ENCODE data around the gene ACOX3. TPM values are rescaled to one million over a fixed set of nuclear protein-coding genes. Genes with fewer than 3 reads are reported as not detected.

The ACOX3 gene
- total RNA-seq, 1 donor from 2014 or later = 74.5 TPM

DNA sequence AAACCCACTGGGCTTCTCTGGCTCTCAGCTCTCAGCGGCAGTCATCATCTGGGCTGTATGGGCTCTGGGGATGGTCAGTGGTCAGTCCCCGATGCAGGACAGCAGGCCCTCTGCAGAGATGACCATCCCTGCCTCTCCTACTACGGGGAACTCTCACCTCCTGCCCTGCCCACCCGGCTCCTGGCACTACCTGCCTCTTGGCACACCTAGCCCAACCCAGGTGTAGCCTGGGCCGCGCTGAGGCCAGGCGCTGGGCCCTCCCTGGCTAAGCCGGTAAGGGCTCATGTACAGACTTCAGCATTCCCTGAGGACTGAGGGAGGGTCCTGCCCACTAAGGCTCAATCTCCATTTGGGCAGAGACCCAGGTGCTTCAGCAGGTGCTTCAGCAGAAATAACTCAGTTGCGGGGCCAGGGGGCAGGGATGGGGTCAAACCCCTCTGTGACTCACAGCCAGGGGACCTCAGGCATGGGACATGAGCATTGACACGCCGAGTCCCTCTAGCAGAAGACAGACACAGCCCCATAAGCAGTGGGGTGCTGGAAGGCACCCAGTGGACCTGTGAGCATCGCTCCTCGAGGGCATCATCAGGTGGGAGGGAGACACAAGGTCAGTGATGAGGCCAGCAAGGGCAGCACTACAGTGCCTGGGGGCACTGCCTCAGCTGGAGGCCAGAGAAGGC lies 71.0 kb downstream of the ACOX3 start:
- H3K4me3 ChIP-seq = no peak overlapping the region
- no peak for DNase-seq (ENCODE audit: low spot score in 2 of 2)
- no peaks in the 10 kb centered on the region for H3K4me1 ChIP-seq
- no peak overlapping the region for H3K27ac ChIP-seq
- TF ChIP-seq, protein P1, sequence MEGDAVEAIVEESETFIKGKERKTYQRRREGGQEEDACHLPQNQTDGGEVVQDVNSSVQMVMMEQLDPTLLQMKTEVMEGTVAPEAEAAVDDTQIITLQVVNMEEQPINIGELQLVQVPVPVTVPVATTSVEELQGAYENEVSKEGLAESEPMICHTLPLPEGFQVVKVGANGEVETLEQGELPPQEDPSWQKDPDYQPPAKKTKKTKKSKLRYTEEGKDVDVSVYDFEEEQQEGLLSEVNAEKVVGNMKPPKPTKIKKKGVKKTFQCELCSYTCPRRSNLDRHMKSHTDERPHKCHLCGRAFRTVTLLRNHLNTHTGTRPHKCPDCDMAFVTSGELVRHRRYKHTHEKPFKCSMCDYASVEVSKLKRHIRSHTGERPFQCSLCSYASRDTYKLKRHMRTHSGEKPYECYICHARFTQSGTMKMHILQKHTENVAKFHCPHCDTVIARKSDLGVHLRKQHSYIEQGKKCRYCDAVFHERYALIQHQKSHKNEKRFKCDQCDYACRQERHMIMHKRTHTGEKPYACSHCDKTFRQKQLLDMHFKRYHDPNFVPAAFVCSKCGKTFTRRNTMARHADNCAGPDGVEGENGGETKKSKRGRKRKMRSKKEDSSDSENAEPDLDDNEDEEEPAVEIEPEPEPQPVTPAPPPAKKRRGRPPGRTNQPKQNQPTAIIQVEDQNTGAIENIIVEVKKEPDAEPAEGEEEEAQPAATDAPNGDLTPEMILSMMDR (IDR thresholded peaks at IDR 0.05) = no peak
- intact Hi-C loops (cut with DNase I) = no loop called here
- no peaks in the 10 kb centered on the region for H3K27me3 ChIP-seq
- H3K36me3 ChIP-seq = peaks cover 36 to 71% of the 10 kb centered on the region in 2 donors
- no peaks in the 10 kb centered on the region for H3K9me3 ChIP-seq

DNA sequence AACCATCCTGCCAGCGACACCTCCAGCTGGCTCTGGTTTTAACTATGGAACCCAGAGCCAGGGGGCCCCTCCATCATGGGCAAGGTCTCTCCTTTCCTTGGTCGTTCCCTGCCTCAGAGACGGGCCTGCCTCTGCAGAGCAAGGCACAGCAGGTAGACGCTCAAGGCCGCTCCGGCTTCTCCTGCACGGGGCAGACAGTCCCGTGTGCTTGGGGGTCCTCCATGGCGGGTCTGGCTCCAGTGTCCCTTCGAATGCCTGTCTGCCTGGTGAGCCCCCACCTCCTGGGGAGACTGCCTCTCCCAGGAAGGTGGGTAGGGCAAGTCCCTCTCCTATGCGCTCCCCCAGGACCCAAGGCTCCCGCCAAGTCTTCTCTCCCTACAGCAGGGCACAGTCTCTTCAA lies 71.5 kb downstream of the ACOX3 start:
- H3K27me3 ChIP-seq = no peaks in the 10 kb centered on the region
- intact Hi-C loops (cut with DNase I) = no loop called here
- H3K9me3 ChIP-seq = no peaks in the 10 kb centered on the region
- no peak for DNase-seq (ENCODE audit: low spot score in 2 of 2)
- H3K27ac ChIP-seq = no peak overlapping the region
- H3K4me1 ChIP-seq = no peaks in the 10 kb centered on the region
- TF ChIP-seq, protein P1 (IDR thresholded peaks at IDR 0.05) = no peak
- H3K4me3 ChIP-seq = no peak overlapping the region
- peaks cover 36 to 65% of the 10 kb centered on the region in 2 donors for H3K36me3 ChIP-seq

DNA sequence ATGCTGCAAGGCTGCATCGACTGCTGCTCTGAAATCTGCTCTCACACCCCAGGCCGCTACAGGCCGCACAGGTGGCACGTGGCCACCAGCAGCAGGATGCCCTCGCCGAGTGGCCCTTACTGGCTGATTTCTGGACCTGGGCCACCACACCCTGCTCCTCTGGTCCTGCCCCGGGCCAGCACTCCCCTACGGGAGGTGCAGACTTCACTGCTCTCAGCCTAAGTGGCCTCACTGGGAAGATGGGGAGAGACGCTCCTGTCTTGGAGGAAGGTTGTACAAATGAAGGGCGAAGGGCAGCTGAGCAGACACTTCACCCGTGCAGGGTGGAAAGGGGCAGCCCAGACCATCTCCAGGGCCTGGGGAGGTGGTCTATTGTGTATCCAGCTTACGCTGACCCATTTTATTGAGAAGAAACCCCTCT lies 72.5 kb downstream of the ACOX3 start:
- TF ChIP-seq, protein P1 (IDR thresholded peaks at IDR 0.05) = no peak
- DNase-seq (ENCODE audit: low spot score in 2 of 2) = no peak
- intact Hi-C loops (cut with DNase I) = no loop called here
- Histone ChIP-seq H3K4me1 (peaks cover 0 to 5% of the 10 kb centered on the region in 2 donors), H3K4me3 (no peak overlapping the region), H3K9me3 (no peaks in the 10 kb centered on the region), H3K27ac (no peak overlapping the region), H3K27me3 (no peaks in the 10 kb centered on the region), H3K36me3 (peaks cover 28 to 56% of the 10 kb centered on the region in 2 donors)

DNA sequence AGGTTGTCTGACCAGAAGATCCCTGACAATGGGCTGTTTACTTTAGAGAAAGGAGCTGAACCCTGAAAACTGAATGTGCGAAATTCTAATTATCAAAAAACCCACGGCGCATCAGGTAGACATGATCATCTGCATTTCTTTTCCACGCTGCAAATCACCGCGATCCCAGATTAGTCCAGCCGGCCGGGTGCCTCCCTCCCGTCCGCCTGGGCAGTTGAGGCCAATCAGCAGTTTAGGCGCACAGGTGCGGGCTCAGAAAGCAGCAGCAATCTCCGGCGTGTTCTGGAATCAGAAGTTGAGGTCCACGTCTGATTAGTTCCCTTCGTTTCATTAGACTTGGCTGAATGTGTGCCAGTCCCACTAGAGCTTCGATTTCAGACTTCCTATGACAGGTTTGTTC lies 73.9 kb downstream of the ACOX3 start:
- Histone ChIP-seq H3K36me3 (peaks cover 18 to 41% of the 10 kb centered on the region in 2 donors), H3K9me3 (no peaks in the 10 kb centered on the region), H3K4me1 (peaks cover 0 to 7% of the 10 kb centered on the region in 2 donors), H3K4me3 (no peak overlapping the region), H3K27ac (no peak overlapping the region), H3K27me3 (no peaks in the 10 kb centered on the region)
- intact Hi-C loops (cut with DNase I) = no loop called here
- no peak for DNase-seq (ENCODE audit: low spot score in 2 of 2)
- TF ChIP-seq, protein P1 (IDR thresholded peaks at IDR 0.05) = no peak

DNA sequence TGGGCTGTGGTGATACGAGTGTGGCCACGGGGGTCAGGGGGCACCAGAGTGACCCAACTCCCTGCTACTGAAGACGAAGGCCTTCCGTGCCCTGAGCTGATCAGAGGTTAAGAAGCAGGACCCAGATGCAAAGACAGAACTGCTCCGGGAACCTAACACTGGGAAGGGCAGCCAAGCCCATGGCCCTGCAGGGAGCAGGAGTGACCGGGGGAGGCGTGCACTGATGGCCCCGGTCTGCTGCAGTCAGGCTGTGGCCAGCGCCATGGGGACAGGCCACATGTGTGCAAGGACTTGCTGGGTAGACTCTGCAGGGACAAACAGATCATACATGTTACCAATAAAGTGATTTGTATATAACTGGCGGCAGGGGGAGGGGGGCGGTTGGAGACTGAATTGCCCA lies 74.6 kb downstream of the ACOX3 start:
- DNase-seq (ENCODE audit: low spot score in 2 of 2) = no peak
- H3K4me3 ChIP-seq = no peak overlapping the region
- intact Hi-C loops (cut with DNase I) = no loop called here
- peaks cover 18 to 38% of the 10 kb centered on the region in 2 donors for H3K36me3 ChIP-seq
- TF ChIP-seq, protein P1 (IDR thresholded peaks at IDR 0.05) = no peak
- no peaks in the 10 kb centered on the region for H3K27me3 ChIP-seq
- peaks cover 0 to 7% of the 10 kb centered on the region in 2 donors for H3K4me1 ChIP-seq
- no peaks in the 10 kb centered on the region for H3K9me3 ChIP-seq
- no peak overlapping the region for H3K27ac ChIP-seq

Data from ascending aorta (tissue), 2 donors.